HEK293 (cell line): Measurements from ENCODE around the gene COQ10B.

ENCODE experiments used
- CTCF ChIA-PET: fragments of 350-600 bp; formaldehyde crosslinking; extraction: SDS; loops from one replicate; lab custom pipeline; 2021; ENCODE audit warnings: antibody characterized with exemption; lab: Yijun Ruan, JAX
- POLR2A ChIA-PET: fragments of 300-600 bp; formaldehyde crosslinking; extraction: SDS; loops from one replicate; lab custom pipeline; 2020; ENCODE audit warnings: antibody characterized with exemption, inconsistent platforms; lab: Yijun Ruan, JAX
- H3K27ac ChIP-seq: fragments of 200-500 bp; sonication (Bioruptor generic); 2 replicates; pipeline ENCODE4 v1.5.1; 2014; ENCODE audit warnings: low read depth, low read length, control low read depth, inconsistent platforms; ENCODE audit errors: extremely low read depth
- H3K36me3 ChIP-seq, 2 experiments: fragments of 200-500 bp in 1 of 2; sonication (Bioruptor generic) in 1 of 2; 1 replicate in 1 of 2; 2 replicates in 1 of 2; pipeline ENCODE4 v1.5.1; 2014 to 2017; ENCODE audit warnings: inconsistent platforms in 2 of 2, low read length in 2 of 2; ENCODE audit not compliant: control insufficient read depth in 2 of 2, insufficient read depth in 1 of 2
- H3K4me1 ChIP-seq: fragments of 200-500 bp; sonication (Bioruptor generic); 2 replicates; pipeline ENCODE4 v1.5.1; 2014; ENCODE audit warnings: mild to moderate bottlenecking, low read length, inconsistent platforms; ENCODE audit not compliant: control insufficient read depth, insufficient read depth
- H3K4me3 ChIP-seq: 2 replicates; pipeline ENCODE4 v1.5.1; 2011; ENCODE audit warnings: low read depth, mild to moderate bottlenecking, control low read depth, low read length, moderate library complexity
- H3K9me3 ChIP-seq: fragments of 200-500 bp; sonication (Bioruptor generic); 2 replicates; pipeline ENCODE4 v1.5.1; 2014; ENCODE audit warnings: low read depth, low read length, inconsistent platforms; ENCODE audit not compliant: control insufficient read depth, insufficient read depth
- HOXA7 ChIP-seq: sonication (generic); formaldehyde crosslinking; IDR thresholded peaks from 2 replicates; pipeline ENCODE4 v1.8.1; 2022; ENCODE audit warnings: missing genetic modification reagents, borderline replicate concordance
- PRDM1 ChIP-seq: fragments of 450-650 bp; formaldehyde crosslinking; IDR thresholded peaks from 2 replicates; pipeline ENCODE4; 2016; ENCODE audit warnings: missing biosample characterization, missing genetic modification characterization
- RBAK ChIP-seq: fragments of 450-650 bp; formaldehyde crosslinking; IDR thresholded peaks from 2 replicates; pipeline ENCODE4 v1.5.1; 2016; ENCODE audit warnings: missing biosample characterization, missing genetic modification characterization
- SP7 ChIP-seq: fragments of 450-650 bp; formaldehyde crosslinking; IDR thresholded peaks from 2 replicates; pipeline ENCODE4 v1.5.1; 2016; ENCODE audit warnings: missing biosample characterization, missing genetic modification characterization
- ZNF138 ChIP-seq: fragments of 450-650 bp; formaldehyde crosslinking; IDR thresholded peaks from 2 replicates; pipeline ENCODE4 v1.5.1; 2016; ENCODE audit warnings: missing biosample characterization, missing genetic modification characterization, borderline replicate concordance
- ZNF146 ChIP-seq: fragments of 450-650 bp; formaldehyde crosslinking; IDR thresholded peaks from 2 replicates; pipeline ENCODE4 v1.5.1; 2016; ENCODE audit warnings: missing biosample characterization, missing genetic modification characterization
- ZNF16 ChIP-seq: fragments of 450-650 bp; formaldehyde crosslinking; IDR thresholded peaks from 2 replicates; pipeline ENCODE4 v1.5.1; 2016; ENCODE audit warnings: low read depth, missing biosample characterization, missing genetic modification characterization
- ZNF354C ChIP-seq: fragments of 450-650 bp; formaldehyde crosslinking; IDR thresholded peaks from 2 replicates; pipeline ENCODE4 v1.5.1; 2016; ENCODE audit warnings: missing biosample characterization, missing genetic modification characterization, low read depth, borderline replicate concordance
- ZNF366 ChIP-seq: fragments of 450-650 bp; formaldehyde crosslinking; conservative IDR thresholded peaks from 2 replicates; pipeline ENCODE4 v1.5.1; 2016; ENCODE audit warnings: missing biosample characterization, missing genetic modification characterization
- ZNF426 ChIP-seq: fragments of 450-650 bp; formaldehyde crosslinking; IDR thresholded peaks from 2 replicates; pipeline ENCODE4 v1.5.1; 2017; ENCODE audit warnings: missing biosample characterization, missing genetic modification characterization, mild to moderate bottlenecking, inconsistent platforms, moderate library complexity
- ZNF473 ChIP-seq: fragments of 450-650 bp; formaldehyde crosslinking; IDR thresholded peaks from 2 replicates; pipeline ENCODE4 v1.5.1; 2017; ENCODE audit warnings: missing biosample characterization, missing genetic modification characterization
- ZNF501 ChIP-seq: fragments of 450-650 bp; formaldehyde crosslinking; IDR thresholded peaks from 2 replicates; pipeline ENCODE4 v1.5.1; 2016; ENCODE audit warnings: missing biosample characterization, missing genetic modification characterization
- ZNF549 ChIP-seq: fragments of 450-650 bp; IDR thresholded peaks from 2 replicates; pipeline ENCODE4 v1.5.1; 2018; ENCODE audit warnings: missing biosample characterization, missing genetic modification characterization, mild to moderate bottlenecking, inconsistent platforms, moderate library complexity
- ZNF555 ChIP-seq: fragments of 450-650 bp; formaldehyde crosslinking; conservative IDR thresholded peaks from 2 replicates; pipeline ENCODE4 v1.5.1; 2017; ENCODE audit warnings: missing biosample characterization, mild to moderate bottlenecking, missing genetic modification characterization, inconsistent platforms
- ZNF660 ChIP-seq: fragments of 450-650 bp; IDR thresholded peaks from 2 replicates; pipeline ENCODE4 v1.5.1; 2018; ENCODE audit warnings: missing biosample characterization, mild to moderate bottlenecking, missing genetic modification characterization
- ZNF677 ChIP-seq: fragments of 450-650 bp; IDR thresholded peaks from 2 replicates; pipeline ENCODE4 v1.5.0; 2018; ENCODE audit warnings: missing biosample characterization, mild to moderate bottlenecking, missing genetic modification characterization, moderate library complexity
- ZNF707 ChIP-seq: fragments of 450-650 bp; formaldehyde crosslinking; IDR thresholded peaks from 2 replicates; pipeline ENCODE4 v1.5.1; 2016; ENCODE audit warnings: missing biosample characterization, missing genetic modification characterization
- ZNF830 ChIP-seq: fragments of 450-650 bp; IDR thresholded peaks from 2 replicates; pipeline ENCODE4 v1.5.0; 2018; ENCODE audit warnings: missing biosample characterization, missing genetic modification characterization, low read depth, mild to moderate bottlenecking, moderate library complexity
- TF ChIP-seq, protein P1 (sequence below): fragments of 450-650 bp; formaldehyde crosslinking; IDR thresholded peaks from 2 replicates; pipeline ENCODE4 v1.5.1; 2017; ENCODE audit warnings: missing biosample characterization, missing genetic modification characterization
- TF ChIP-seq, protein P2 (sequence below): fragments of 450-650 bp; formaldehyde crosslinking; IDR thresholded peaks from 2 replicates; pipeline ENCODE4 v1.5.1; 2016; ENCODE audit warnings: missing biosample characterization, missing genetic modification characterization
- TF ChIP-seq, protein P3 (sequence below): fragments of 450-650 bp; formaldehyde crosslinking; IDR thresholded peaks from 2 replicates; pipeline ENCODE4 v1.5.1; 2016; ENCODE audit warnings: missing biosample characterization, missing genetic modification characterization
- TF ChIP-seq, protein P4 (sequence below): fragments of 450-650 bp; formaldehyde crosslinking; IDR thresholded peaks from 2 replicates; pipeline ENCODE4 v1.5.1; 2016; ENCODE audit warnings: missing biosample characterization, missing genetic modification characterization
- TF ChIP-seq, protein P5 (sequence below): fragments of 450-650 bp; formaldehyde crosslinking; optimal IDR thresholded peaks from 2 replicates; pipeline ENCODE3; 2016; ENCODE audit warnings: missing biosample characterization, mild to moderate bottlenecking, missing genetic modification characterization
- TF ChIP-seq, protein P6 (sequence below): fragments of 450-650 bp; formaldehyde crosslinking; IDR thresholded peaks from 2 replicates; pipeline ENCODE4 v1.5.1; 2016; ENCODE audit warnings: missing biosample characterization, missing genetic modification characterization

COQ10B gene

DNA sequence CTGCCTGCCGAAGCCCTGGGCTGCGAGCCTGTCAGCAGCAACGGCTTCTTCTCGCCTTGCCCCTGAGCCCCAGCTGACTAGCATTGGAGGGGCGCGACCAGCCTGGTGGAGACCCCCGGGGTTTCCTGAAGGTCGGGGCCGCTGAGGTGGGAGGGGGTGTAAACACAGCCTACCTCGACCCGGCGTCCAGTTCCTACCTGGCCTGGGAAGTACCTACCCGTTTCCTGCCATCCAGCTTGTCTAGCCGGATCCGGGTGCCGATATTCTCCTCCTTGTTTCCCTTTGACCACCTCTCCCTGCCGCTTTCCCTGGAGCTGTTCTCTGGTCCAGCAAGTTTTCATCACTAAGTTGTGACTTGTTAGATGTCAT, 63.0 kb downstream of the COQ10B start:
- H3K27ac ChIP-seq, result peak overlapping the region; percentile 87
- CTCF ChIA-PET, result interaction anchor here (1.2 kb wide), 1 partner anchor 16 kb away, joined by 4 read pairs; the partner anchor contains the start of genes HSPD1 and HSPE1
- POLR2A ChIA-PET, result interaction anchor here (1.1 to 6.0 kb wide), 9 partner anchors 8 to 266 kb away, joined by 3 to 85 read pairs (median 6); partner anchors contain the start of genes COQ10B, HSPD1, HSPE1 and MARS2

DNA sequence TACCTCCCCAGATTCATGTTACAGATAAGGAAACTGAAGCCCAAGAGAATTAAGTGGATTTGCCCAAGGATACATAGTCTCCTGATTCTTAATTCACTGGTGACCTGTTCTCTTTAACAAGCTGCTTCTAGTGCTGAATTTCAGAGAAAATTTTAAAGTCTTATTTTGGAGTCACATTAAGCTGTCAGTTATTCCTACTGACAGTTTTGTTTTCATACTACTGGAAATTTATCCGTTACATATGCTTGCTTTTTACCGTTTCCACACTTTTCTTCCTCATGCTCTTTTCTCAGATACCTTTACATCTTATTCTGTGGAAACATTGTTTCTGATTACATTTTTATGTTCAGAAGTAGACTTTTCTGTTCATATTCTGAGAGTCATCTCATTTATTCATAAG, 63.8 kb downstream of the COQ10B start:
- no peaks in the 10 kb centered on the region for H3K9me3 ChIP-seq
- TF ChIP-seq ZNF473 (tag by site-specific recombination), result no peak
- TF ChIP-seq, protein P1, sequence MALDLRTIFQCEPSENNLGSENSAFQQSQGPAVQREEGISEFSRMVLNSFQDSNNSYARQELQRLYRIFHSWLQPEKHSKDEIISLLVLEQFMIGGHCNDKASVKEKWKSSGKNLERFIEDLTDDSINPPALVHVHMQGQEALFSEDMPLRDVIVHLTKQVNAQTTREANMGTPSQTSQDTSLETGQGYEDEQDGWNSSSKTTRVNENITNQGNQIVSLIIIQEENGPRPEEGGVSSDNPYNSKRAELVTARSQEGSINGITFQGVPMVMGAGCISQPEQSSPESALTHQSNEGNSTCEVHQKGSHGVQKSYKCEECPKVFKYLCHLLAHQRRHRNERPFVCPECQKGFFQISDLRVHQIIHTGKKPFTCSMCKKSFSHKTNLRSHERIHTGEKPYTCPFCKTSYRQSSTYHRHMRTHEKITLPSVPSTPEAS (tag by site-specific recombination), result no peak
- no peak for TF ChIP-seq ZNF138 (tag by site-specific recombination)
- no peak for TF ChIP-seq SP7 (tag by site-specific recombination)
- TF ChIP-seq PRDM1 (tag by site-specific recombination), result no peak
- no peak for TF ChIP-seq ZNF16 (tag by site-specific recombination)
- TF ChIP-seq, protein P2, sequence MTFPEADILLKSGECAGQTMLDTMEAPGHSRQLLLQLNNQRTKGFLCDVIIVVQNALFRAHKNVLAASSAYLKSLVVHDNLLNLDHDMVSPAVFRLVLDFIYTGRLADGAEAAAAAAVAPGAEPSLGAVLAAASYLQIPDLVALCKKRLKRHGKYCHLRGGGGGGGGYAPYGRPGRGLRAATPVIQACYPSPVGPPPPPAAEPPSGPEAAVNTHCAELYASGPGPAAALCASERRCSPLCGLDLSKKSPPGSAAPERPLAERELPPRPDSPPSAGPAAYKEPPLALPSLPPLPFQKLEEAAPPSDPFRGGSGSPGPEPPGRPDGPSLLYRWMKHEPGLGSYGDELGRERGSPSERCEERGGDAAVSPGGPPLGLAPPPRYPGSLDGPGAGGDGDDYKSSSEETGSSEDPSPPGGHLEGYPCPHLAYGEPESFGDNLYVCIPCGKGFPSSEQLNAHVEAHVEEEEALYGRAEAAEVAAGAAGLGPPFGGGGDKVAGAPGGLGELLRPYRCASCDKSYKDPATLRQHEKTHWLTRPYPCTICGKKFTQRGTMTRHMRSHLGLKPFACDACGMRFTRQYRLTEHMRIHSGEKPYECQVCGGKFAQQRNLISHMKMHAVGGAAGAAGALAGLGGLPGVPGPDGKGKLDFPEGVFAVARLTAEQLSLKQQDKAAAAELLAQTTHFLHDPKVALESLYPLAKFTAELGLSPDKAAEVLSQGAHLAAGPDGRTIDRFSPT (tag by site-specific recombination), result no peak
- TF ChIP-seq, protein P3, sequence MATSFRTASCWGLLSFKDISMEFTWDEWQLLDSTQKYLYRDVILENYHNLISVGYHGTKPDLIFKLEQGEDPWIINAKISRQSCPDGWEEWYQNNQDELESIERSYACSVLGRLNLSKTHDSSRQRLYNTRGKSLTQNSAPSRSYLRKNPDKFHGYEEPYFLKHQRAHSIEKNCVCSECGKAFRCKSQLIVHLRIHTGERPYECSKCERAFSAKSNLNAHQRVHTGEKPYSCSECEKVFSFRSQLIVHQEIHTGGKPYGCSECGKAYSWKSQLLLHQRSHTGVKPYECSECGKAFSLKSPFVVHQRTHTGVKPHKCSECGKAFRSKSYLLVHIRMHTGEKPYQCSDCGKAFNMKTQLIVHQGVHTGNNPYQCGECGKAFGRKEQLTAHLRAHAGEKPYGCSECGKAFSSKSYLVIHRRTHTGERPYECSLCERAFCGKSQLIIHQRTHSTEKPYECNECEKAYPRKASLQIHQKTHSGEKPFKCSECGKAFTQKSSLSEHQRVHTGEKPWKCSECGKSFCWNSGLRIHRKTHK (tag by site-specific recombination), result no peak
- TF ChIP-seq HOXA7 (CRISPR knock-in tag), result no peak
- TF ChIP-seq ZNF366, result no peak
- TF ChIP-seq ZNF677, result no peak
- no peak for TF ChIP-seq ZNF501
- TF ChIP-seq ZNF707 (tag by site-specific recombination), result no peak
- TF ChIP-seq ZNF830 (tag by site-specific recombination), result no peak
- TF ChIP-seq ZNF146 (tag by site-specific recombination), result no peak
- no peak for TF ChIP-seq ZNF549
- TF ChIP-seq, protein P4, sequence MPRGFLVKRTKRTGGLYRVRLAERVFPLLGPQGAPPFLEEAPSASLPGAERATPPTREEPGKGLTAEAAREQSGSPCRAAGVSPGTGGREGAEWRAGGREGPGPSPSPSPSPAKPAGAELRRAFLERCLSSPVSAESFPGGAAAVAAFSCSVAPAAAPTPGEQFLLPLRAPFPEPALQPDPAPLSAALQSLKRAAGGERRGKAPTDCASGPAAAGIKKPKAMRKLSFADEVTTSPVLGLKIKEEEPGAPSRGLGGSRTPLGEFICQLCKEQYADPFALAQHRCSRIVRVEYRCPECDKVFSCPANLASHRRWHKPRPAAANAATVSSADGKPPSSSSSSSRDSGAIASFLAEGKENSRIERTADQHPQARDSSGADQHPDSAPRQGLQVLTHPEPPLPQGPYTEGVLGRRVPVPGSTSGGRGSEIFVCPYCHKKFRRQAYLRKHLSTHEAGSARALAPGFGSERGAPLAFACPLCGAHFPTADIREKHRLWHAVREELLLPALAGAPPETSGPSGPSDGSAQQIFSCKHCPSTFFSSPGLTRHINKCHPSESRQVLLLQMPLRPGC (tag by site-specific recombination), result no peak
- no peak for TF ChIP-seq ZNF354C (tag by site-specific recombination)
- TF ChIP-seq, all 188 proteins: peak for 0
- Histone ChIP-seq H3K27ac (no peak overlapping the region), H3K4me3 (peak overlapping the region; percentile 99), H3K36me3 (peaks cover 0 to 8% of the 10 kb centered on the region in 2 experiments; a peak in 2 of 3 replicates), H3K4me1 (peaks cover 2% of the 10 kb centered on the region; the same call in 1 of the 2 replicates)
- ChIA-PET CTCF (interaction anchor here (0.6 to 1.2 kb wide), 2 partner anchors 17 to 57 kb away, joined by 4 to 5 read pairs; partner anchors contain the start of genes HSPD1 and HSPE1), POLR2A (interaction anchor here (0.6 to 6.0 kb wide), 3 partner anchors 17 to 65 kb away, joined by 3 to 85 read pairs (median 13); partner anchors contain the start of genes COQ10B, HSPD1 and HSPE1)

More for the DNA sequence above, 63.0 kb downstream of the COQ10B start:
- Histone ChIP-seq H3K36me3 (peaks cover 0 to 8% of the 10 kb centered on the region in 2 experiments; a peak in 2 of 3 replicates), H3K4me1 (peaks cover 2% of the 10 kb centered on the region; the same call in 1 of the 2 replicates), H3K4me3 (peak overlapping the region; percentile 99), H3K9me3 (no peaks in the 10 kb centered on the region)
- TF ChIP-seq RBAK (tag by site-specific recombination) (no peak), ZNF660 (tag by site-specific recombination) (no peak), ZNF555 (tag by site-specific recombination) (no peak), ZNF426 (tag by site-specific recombination) (no peak)
- TF ChIP-seq, protein P5, sequence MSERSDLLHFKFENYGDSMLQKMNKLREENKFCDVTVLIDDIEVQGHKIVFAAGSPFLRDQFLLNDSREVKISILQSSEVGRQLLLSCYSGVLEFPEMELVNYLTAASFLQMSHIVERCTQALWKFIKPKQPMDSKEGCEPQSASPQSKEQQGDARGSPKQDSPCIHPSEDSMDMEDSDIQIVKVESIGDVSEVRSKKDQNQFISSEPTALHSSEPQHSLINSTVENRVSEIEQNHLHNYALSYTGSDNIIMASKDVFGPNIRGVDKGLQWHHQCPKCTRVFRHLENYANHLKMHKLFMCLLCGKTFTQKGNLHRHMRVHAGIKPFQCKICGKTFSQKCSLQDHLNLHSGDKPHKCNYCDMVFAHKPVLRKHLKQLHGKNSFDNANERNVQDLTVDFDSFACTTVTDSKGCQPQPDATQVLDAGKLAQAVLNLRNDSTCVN, result no peak
- TF ChIP-seq, protein P6, sequence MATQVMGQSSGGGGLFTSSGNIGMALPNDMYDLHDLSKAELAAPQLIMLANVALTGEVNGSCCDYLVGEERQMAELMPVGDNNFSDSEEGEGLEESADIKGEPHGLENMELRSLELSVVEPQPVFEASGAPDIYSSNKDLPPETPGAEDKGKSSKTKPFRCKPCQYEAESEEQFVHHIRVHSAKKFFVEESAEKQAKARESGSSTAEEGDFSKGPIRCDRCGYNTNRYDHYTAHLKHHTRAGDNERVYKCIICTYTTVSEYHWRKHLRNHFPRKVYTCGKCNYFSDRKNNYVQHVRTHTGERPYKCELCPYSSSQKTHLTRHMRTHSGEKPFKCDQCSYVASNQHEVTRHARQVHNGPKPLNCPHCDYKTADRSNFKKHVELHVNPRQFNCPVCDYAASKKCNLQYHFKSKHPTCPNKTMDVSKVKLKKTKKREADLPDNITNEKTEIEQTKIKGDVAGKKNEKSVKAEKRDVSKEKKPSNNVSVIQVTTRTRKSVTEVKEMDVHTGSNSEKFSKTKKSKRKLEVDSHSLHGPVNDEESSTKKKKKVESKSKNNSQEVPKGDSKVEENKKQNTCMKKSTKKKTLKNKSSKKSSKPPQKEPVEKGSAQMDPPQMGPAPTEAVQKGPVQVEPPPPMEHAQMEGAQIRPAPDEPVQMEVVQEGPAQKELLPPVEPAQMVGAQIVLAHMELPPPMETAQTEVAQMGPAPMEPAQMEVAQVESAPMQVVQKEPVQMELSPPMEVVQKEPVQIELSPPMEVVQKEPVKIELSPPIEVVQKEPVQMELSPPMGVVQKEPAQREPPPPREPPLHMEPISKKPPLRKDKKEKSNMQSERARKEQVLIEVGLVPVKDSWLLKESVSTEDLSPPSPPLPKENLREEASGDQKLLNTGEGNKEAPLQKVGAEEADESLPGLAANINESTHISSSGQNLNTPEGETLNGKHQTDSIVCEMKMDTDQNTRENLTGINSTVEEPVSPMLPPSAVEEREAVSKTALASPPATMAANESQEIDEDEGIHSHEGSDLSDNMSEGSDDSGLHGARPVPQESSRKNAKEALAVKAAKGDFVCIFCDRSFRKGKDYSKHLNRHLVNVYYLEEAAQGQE (tag by site-specific recombination), result peak; percentile 92
